ENCODE results near the gene TSC1. TPM values are rescaled to one million over a fixed set of nuclear protein-coding genes. Genes with fewer than 3 reads are reported as not detected.

Gene TSC1
- total RNA-seq, 1 donor = 68.4 TPM

DNA sequence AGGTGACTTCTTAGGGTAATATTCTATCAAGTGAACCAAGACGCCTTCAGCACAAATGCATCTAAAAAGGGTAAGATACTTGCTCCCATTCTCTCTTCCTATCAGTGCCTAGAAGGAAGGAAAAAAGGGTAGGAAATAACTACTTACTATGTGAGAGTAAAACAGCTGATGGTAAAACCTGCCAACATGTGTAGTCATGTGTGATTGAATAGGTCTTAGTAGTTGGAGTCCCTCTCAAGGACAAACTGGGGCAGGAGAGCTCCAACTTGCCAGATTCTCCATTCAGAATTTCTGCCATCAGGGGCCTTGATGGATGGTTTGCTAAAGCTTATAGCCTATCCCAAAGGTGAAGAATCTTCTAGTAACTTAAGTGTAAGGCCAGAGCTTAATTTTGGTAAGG is 5.2 kb downstream of the TSC1 start:
- no peak for TF ChIP-seq CTCF (IDR thresholded peaks at IDR 0.05; ENCODE audit: extremely low read depth, low read depth, low read length)
- no peak overlapping the region for H3K4me2 ChIP-seq (ENCODE audit: insufficient read depth, low read length)
- H3K4me3 ChIP-seq (ENCODE audit: insufficient read depth, low read length) = no peak overlapping the region
- peaks cover 6% of the 10 kb centered on the region for H3K36me3 ChIP-seq (ENCODE audit: insufficient read depth, low read length)
- H3K27me3 ChIP-seq (ENCODE audit: insufficient read depth, low read length) = no peaks in the 10 kb centered on the region
- H3K79me2 ChIP-seq (ENCODE audit: insufficient read depth, low read length) = peaks cover 96% of the 10 kb centered on the region
- H4K20me1 ChIP-seq (ENCODE audit: insufficient read depth, low read length) = peaks cover 59% of the 10 kb centered on the region
- no peak for DNase-seq (ENCODE audit: insufficient read length, low spot score, missing footprints)
- H3K9me3 ChIP-seq (ENCODE audit: low read depth, low read length) = no peaks in the 10 kb centered on the region
- peaks cover 18% of the 10 kb centered on the region for H3K4me1 ChIP-seq (ENCODE audit: insufficient read depth, low read length)
- no peak overlapping the region for H3K27ac ChIP-seq (ENCODE audit: low read depth, low read length)
- no peak overlapping the region for H2AFZ ChIP-seq (ENCODE audit: low read length)

DNA sequence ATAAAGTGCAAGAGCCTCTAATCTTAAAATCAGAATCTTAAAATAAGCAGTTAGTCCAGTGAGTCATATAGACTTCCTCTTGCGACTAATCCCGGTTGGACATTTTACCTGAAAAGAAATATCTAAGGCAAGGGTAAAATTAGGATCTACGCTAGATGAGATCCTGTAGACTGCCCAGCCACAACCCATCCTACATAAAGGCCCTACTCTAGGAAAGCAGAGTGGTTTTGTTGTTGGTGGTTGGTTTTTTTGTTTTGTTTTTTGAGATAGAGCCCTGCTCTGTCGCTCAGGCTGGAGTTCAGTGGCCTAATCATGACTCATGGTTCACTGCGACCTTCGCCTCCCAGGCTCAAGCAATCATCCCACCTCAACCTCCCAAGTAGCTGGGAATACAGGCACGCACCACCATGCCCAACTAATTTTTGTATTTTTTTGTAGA is 6.9 kb downstream of the TSC1 start:
- Histone ChIP-seq H2AFZ (ENCODE audit: low read length) (no peak overlapping the region), H3K4me3 (ENCODE audit: insufficient read depth, low read length) (no peak overlapping the region), H3K4me1 (ENCODE audit: insufficient read depth, low read length) (peaks cover 5% of the 10 kb centered on the region), H4K20me1 (ENCODE audit: insufficient read depth, low read length) (peaks cover 51% of the 10 kb centered on the region), H3K4me2 (ENCODE audit: insufficient read depth, low read length) (no peak overlapping the region), H3K36me3 (ENCODE audit: insufficient read depth, low read length) (peaks cover 11% of the 10 kb centered on the region), H3K9me3 (ENCODE audit: low read depth, low read length) (no peaks in the 10 kb centered on the region), H3K79me2 (ENCODE audit: insufficient read depth, low read length) (peaks cover 91% of the 10 kb centered on the region), H3K27me3 (ENCODE audit: insufficient read depth, low read length) (no peaks in the 10 kb centered on the region), H3K27ac (ENCODE audit: low read depth, low read length) (no peak overlapping the region)
- DNase-seq (ENCODE audit: insufficient read length, low spot score, missing footprints) = peak; percentile 80
- no peak for TF ChIP-seq CTCF (IDR thresholded peaks at IDR 0.05; ENCODE audit: extremely low read depth, low read depth, low read length)

GRCh38 chr9:132935026-132935425 is 9.4 kb downstream of the TSC1 start:
- H3K9me3 ChIP-seq (ENCODE audit: low read depth, low read length) = no peaks in the 10 kb centered on the region
- DNase-seq (ENCODE audit: insufficient read length, low spot score, missing footprints) = no peak
- peaks cover 41% of the 10 kb centered on the region for H4K20me1 ChIP-seq (ENCODE audit: insufficient read depth, low read length)
- no peak overlapping the region for H3K4me3 ChIP-seq (ENCODE audit: insufficient read depth, low read length)
- H3K27me3 ChIP-seq (ENCODE audit: insufficient read depth, low read length) = no peaks in the 10 kb centered on the region
- H3K27ac ChIP-seq (ENCODE audit: low read depth, low read length) = no peak overlapping the region
- no peak for TF ChIP-seq CTCF (IDR thresholded peaks at IDR 0.05; ENCODE audit: extremely low read depth, low read depth, low read length)
- H3K36me3 ChIP-seq (ENCODE audit: insufficient read depth, low read length) = peaks cover 11% of the 10 kb centered on the region
- no peaks in the 10 kb centered on the region for H3K4me1 ChIP-seq (ENCODE audit: insufficient read depth, low read length)
- H3K79me2 ChIP-seq (ENCODE audit: insufficient read depth, low read length) = peaks cover 72% of the 10 kb centered on the region
- H2AFZ ChIP-seq (ENCODE audit: low read length) = no peak overlapping the region
- H3K4me2 ChIP-seq (ENCODE audit: insufficient read depth, low read length) = no peak overlapping the region

GRCh38 chr9:132931178-132931735 is 13.2 kb downstream of the TSC1 start:
- H4K20me1 ChIP-seq (ENCODE audit: insufficient read depth, low read length) = peaks cover 16% of the 10 kb centered on the region
- peaks cover 23% of the 10 kb centered on the region for H3K36me3 ChIP-seq (ENCODE audit: insufficient read depth, low read length)
- peaks cover 37% of the 10 kb centered on the region for H3K79me2 ChIP-seq (ENCODE audit: insufficient read depth, low read length)
- H3K27ac ChIP-seq (ENCODE audit: low read depth, low read length) = no peak overlapping the region
- H3K4me1 ChIP-seq (ENCODE audit: insufficient read depth, low read length) = no peaks in the 10 kb centered on the region
- DNase-seq (ENCODE audit: insufficient read length, low spot score, missing footprints) = no peak
- H2AFZ ChIP-seq (ENCODE audit: low read length) = no peak overlapping the region
- no peak overlapping the region for H3K4me2 ChIP-seq (ENCODE audit: insufficient read depth, low read length)
- no peaks in the 10 kb centered on the region for H3K27me3 ChIP-seq (ENCODE audit: insufficient read depth, low read length)
- no peak for TF ChIP-seq CTCF (IDR thresholded peaks at IDR 0.05; ENCODE audit: extremely low read depth, low read depth, low read length)
- H3K4me3 ChIP-seq (ENCODE audit: insufficient read depth, low read length) = no peak overlapping the region
- no peaks in the 10 kb centered on the region for H3K9me3 ChIP-seq (ENCODE audit: low read depth, low read length)

Measured in osteoblast (primary cell).